H1 (cell line): ENCODE data around the gene HLX.

Experiments
- EZH2 ChIP-seq: fragments of 200-600 bp; sonication (generic); IDR thresholded peaks from 2 replicates; pipeline ENCODE4 v1.7.1; 2012; ENCODE audit warnings: low read depth, mild to moderate bottlenecking, moderate library complexity, low read length, inconsistent platforms; ENCODE audit not compliant: severe bottlenecking
- JUND ChIP-seq: IDR thresholded peaks from 2 replicates; pipeline ENCODE4 v1.6.1; 2011; ENCODE audit warnings: mild to moderate bottlenecking, improper control_type of control experiment, low read length
- KDM1A ChIP-seq: fragments of 200-600, 300-600 bp; sonication (generic); IDR thresholded peaks from 2 replicates; pipeline ENCODE4 v1.7.1; 2016; ENCODE audit warnings: mild to moderate bottlenecking, low read length, borderline replicate concordance
- POLR2AphosphoS5 ChIP-seq: IDR thresholded peaks from 2 replicates; pipeline ENCODE4 v1.6.1; 2011; ENCODE audit warnings: low read depth, low read length
- RFX5 ChIP-seq: IDR thresholded peaks from 2 replicates; pipeline ENCODE4 v1.6.1; 2011; ENCODE audit warnings: low read depth, low read length, improper control_type of control experiment, borderline replicate concordance
- TAF1 ChIP-seq: IDR thresholded peaks from 2 replicates; pipeline ENCODE4 v1.6.1; 2011; ENCODE audit warnings: mild to moderate bottlenecking, low read depth, low read length
- YY1 ChIP-seq: IDR thresholded peaks from 2 replicates; pipeline ENCODE4 v1.6.1; 2011; ENCODE audit warnings: low read depth, mild to moderate bottlenecking, low read length
- TF ChIP-seq, protein P1 (sequence below): IDR thresholded peaks from 2 replicates; pipeline ENCODE4 v1.6.1; 2011; ENCODE audit warnings: low read length, improper control_type of control experiment
- TF ChIP-seq, protein P2 (sequence below), 3 experiments: IDR thresholded peaks; 1 replicate in 2 of 3; 2 replicates in 1 of 3; pipeline versions ENCODE4 v1.5.1 to v1.6.1; 2011; ENCODE audit warnings: low read length in 3 of 3, mild to moderate bottlenecking in 3 of 3, inconsistent platforms in 2 of 3, low read depth in 1 of 3, moderate library complexity in 1 of 3; ENCODE audit not compliant: insufficient read depth in 1 of 3; ENCODE audit errors: control extremely low read depth in 1 of 3

- TF ChIP-seq, protein P1, sequence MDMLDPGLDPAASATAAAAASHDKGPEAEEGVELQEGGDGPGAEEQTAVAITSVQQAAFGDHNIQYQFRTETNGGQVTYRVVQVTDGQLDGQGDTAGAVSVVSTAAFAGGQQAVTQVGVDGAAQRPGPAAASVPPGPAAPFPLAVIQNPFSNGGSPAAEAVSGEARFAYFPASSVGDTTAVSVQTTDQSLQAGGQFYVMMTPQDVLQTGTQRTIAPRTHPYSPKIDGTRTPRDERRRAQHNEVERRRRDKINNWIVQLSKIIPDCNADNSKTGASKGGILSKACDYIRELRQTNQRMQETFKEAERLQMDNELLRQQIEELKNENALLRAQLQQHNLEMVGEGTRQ: no peak
- TF ChIP-seq TAF1 (no peak), EZH2 (no peak), JUND (no peak), KDM1A (no peak), RFX5 (no peak), YY1 (no peak), POLR2AphosphoS5 (no peak)
- TF ChIP-seq, protein P2, sequence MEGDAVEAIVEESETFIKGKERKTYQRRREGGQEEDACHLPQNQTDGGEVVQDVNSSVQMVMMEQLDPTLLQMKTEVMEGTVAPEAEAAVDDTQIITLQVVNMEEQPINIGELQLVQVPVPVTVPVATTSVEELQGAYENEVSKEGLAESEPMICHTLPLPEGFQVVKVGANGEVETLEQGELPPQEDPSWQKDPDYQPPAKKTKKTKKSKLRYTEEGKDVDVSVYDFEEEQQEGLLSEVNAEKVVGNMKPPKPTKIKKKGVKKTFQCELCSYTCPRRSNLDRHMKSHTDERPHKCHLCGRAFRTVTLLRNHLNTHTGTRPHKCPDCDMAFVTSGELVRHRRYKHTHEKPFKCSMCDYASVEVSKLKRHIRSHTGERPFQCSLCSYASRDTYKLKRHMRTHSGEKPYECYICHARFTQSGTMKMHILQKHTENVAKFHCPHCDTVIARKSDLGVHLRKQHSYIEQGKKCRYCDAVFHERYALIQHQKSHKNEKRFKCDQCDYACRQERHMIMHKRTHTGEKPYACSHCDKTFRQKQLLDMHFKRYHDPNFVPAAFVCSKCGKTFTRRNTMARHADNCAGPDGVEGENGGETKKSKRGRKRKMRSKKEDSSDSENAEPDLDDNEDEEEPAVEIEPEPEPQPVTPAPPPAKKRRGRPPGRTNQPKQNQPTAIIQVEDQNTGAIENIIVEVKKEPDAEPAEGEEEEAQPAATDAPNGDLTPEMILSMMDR (IDR thresholded peaks at IDR 0.05; ENCODE audit: control extremely low read depth in 1 of 3, insufficient read depth in 1 of 3, low read depth in 1 of 3, low read length in 3 of 3): no peak
Observed at GRCh38 chr1:220900842-220901241, 21.6 kb downstream of the HLX start.
